DMS79 (cell line): Measurements from ENCODE around the gene PRR23E.

ENCODE experiments used
- DNase-seq: peaks from one replicate; lab custom pipeline; 2025; lab: John Stamatoyannopoulos, UW

Gene PRR23E

DNA sequence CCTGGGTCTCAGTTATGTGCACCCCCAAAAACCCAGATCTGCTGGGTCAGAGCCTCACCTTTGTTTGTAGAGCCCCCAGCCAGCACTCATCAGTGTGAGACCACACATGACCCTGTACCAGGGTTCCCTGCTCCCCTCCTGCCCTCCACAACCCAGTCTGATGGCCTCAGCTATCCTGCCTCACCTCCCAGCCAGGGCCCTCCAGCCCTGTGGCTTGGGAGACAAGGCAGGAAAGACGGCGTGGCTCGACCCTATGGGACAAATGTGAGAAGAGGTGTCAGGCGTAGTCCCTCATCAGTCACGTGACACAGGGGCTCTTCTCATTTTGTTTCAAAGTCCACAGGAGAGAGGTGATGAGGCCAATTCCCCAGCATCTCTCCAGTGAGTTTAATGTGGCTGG lies 28.3 kb upstream of the PRR23E start:
- no peak for DNase-seq

- DNase-seq = no peak
Measured at GRCh38 chr3:127165036-127165435, 27.9 kb upstream of the PRR23E start.

DNA sequence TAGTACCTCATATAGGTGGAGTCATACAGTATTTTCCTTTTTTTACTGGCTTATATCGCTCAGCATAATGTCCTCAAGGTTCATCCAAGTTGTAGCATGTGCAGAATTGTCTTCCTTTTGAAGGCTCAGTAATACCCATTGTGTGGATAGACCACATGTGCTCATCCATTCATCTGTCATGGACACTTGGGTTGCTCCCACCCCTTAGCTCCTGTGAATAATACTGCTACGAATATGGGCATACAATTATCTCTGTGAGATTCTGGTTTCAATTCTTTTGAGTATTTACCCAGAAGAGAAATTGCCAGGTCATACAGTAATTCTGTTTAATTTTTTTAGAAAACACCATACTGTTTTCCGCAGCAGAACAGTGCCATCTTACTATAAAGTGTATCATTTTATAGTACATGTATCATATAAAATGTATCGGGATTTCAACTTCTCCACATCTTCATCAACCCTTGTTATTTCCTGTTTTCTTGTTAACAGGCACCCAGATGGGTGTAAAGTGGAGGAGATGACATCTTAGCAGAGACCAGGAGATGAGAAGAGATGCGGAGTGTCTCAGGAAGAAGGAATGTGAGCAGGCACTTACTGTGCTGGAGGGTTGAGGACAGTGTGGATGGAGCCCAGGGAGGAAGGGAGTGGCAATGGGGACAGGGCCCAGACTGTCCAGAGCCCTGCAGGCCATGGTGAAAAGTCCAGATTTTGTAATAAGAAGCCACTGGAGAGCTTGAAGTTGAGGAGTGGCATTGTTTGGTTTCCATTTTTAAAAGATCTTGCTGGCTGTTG lies 27.0 kb upstream of the PRR23E start:
- DNase-seq = no peak

GRCh38 chr3:127166501-127167065 lies 26.3 kb upstream of the PRR23E start:
- no peak for DNase-seq

DNA sequence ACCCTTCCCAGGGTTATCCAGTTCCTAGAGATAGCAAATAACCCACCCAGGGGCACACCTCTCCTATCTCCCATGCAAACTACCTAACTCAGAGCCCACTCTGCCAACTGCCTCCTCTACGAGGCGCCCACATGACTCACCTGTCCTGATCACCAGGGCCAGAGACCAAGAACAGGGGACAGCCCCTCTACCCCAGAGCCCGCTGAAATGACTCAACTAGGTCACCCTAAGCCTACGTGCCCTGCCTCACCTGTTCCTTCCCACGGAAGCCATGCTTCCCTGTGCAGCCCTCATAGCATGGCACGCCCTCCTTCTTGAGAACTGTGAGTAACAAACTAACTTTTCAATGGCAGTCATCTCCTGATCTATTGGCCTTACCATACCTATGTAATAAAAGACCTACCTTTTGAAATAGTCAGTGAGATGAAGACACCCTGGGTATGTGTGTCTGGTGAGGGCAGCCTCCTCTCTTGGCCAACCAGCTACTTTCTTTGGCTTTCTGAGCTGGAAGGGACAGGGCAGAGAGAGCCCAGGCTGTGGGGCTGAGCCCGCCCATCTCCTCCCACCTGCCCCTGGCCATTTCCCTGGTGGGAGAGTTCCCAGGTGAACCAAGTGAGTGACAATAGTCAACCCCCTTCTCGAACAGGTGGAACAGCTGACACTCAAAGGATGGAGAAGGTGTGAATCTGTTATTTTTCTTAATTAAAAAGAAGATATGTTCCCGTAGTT lies 25.5 kb upstream of the PRR23E start:
- DNase-seq = no peak

DNA sequence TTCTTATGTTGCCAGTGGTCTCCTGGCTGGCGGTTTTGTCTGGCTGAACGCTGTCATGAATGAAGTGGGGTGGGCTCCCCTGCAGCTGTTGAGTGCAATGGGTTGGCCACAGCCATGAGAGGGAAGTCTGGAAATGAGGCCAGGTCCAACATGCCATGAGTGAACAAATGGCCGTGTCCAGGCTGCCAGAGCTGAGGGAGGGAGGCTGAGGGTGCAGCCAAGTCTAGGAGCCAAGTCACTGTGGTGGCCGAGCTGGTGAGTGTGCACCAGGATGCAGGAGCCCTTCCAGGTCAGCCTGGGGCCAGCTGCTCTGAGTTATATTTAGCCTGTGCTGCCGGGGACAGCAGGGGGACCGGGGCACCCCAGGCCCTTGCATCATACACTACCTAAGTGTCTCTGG lies 24.7 kb upstream of the PRR23E start:
- no peak for DNase-seq

GRCh38 chr3:127170814-127171213 lies 22.1 kb upstream of the PRR23E start:
- DNase-seq = peak; percentile 39

- no peak for DNase-seq
Measured at GRCh38 chr3:127171320-127171719, 21.6 kb upstream of the PRR23E start.

GRCh38 chr3:127171721-127172120 lies 21.2 kb upstream of the PRR23E start:
- no peak for DNase-seq

DNA sequence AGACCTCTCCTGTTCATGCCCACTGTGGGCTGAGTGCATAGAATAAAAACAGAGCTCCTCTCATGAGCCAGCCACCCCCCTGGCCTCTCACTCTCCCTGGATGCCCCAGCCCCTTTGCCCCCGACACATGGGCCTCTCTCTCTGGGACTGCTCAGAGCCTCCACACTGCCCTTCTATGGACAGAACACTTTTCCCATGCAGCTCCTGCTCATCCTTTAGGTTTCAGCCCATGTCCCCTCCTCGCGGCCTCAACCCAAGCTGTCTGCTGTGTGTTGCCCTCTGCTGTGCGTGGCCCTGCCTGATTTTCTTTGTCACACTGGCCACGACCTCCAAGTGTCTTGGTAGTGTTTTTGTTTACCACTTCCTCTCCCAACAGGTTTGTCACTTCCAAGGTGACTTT lies 20.7 kb upstream of the PRR23E start:
- no peak for DNase-seq

DNA sequence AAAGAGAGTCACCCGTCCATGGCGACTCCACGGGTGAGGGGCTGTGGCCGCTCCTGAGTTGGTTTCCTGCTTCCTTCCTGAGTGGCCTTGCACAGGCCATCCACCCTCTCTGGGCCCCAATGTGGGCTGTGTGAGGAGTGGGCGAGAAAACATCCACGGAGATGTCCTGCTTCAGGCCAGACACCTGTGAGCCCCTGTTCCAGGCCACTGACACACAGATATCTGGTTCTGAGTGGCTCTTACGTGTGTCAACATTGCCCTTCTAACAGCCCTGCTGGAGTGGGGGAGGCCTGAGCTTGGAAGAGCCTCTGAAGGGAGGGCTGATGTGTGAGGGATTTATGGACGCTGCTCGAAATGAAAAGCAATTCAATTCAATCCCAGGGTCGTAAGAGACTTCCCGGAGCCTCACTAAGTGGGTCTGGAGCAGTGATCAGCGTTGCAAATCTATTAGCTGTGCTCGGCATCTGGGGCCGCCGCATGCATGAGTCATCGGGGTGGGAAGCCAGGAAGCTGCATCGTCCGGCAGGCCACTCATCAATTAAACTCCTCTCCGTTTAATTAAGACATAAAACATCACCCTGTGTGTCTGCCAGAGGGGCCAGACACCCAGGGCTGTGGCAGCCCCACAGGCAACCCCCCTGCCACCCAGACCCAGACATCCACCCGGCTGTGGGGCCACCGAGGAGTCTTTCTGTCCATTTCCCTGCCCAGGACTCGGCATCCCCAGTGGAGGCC lies 20.0 kb upstream of the PRR23E start:
- peak; percentile 85 for DNase-seq

- no peak for DNase-seq
Measured at GRCh38 chr3:127173516-127174166, 19.3 kb upstream of the PRR23E start.

- DNase-seq = no peak
Measured at GRCh38 chr3:127174284-127174683, 18.6 kb upstream of the PRR23E start.

GRCh38 chr3:127174715-127175140 lies 18.2 kb upstream of the PRR23E start:
- no peak for DNase-seq

- no peak for DNase-seq
Measured at GRCh38 chr3:127175272-127175671, 17.7 kb upstream of the PRR23E start.

- no peak for DNase-seq
Measured at GRCh38 chr3:127177226-127177625, 15.7 kb upstream of the PRR23E start.

DNA sequence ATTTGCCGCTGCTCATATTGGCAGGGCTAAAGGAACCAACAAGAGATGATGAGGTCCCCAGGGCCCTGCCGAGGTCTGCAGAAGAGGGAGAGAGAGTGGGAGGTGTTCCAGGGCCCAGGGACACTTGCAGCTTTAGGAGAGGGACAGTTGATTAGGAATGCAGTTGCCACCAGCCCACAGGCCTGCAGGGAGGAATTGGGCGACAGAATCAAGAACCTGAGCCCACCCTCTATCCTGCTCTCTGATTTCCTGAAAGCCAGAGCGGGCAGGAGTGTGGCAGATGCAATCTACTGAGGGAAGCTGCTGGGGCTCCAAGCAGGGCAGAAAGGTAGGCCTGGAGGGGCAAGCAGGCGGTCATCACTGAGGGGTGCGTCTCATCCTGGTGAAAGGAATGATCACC lies 12.1 kb upstream of the PRR23E start:
- DNase-seq = no peak

GRCh38 chr3:127182431-127182830 lies 10.5 kb upstream of the PRR23E start:
- DNase-seq = no peak

DNA sequence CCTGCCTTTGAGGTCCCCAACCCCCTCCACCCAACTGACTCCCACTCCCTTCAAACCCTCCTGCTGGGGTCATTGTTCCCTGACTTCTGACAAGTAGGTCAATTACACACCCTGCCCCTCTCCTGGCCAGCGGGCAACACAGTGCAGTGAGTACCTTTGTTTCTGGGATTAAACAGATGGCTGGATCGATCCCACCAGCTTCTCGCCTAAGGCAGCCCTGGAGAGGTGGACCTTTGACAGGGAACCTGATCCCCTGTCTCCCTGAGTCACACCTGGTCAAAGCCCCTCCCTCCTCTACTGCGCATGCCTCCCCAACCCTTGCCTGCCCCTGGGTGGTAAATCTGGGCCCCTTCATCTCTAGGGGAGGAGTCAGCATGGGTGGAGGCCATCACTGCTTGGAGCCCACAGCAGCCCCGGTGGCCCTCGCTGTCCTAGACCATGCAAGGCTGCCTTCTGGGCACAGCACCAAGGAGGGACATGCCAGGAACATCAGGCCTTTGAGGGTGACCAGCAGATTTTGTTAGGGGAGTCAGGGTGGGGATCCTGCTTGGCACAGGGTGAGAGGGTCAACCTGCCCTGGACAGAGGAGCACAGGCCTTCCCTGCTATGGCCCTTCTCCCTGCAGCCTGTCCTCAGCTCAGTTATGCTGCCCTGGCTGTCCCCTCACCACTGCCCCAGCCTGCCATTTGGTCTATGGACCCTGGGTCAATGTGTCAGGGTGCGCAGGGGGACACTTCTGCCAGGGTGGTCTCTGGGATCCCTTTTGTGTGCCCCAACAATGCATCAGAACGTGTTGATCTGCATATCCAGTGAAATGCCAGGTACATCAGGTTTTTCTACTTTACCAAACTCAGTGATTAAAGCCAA lies 9.8 kb upstream of the PRR23E start:
- DNase-seq = no peak

GRCh38 chr3:127183931-127184869 lies 8.7 kb upstream of the PRR23E start:
- no peak for DNase-seq
